ENCODE measurements around the gene LRRC30. TPM values are rescaled to one million over a fixed set of nuclear protein-coding genes. Genes with fewer than 3 reads are reported as not detected.
A peak's percentile ranks its signal among the peaks of the same experiment; 100 is the strongest.

Gene LRRC30
- total and polyA plus RNA-seq, 9 donors, result 3.1 to 8.0 (median 5.2) TPM

DNA sequence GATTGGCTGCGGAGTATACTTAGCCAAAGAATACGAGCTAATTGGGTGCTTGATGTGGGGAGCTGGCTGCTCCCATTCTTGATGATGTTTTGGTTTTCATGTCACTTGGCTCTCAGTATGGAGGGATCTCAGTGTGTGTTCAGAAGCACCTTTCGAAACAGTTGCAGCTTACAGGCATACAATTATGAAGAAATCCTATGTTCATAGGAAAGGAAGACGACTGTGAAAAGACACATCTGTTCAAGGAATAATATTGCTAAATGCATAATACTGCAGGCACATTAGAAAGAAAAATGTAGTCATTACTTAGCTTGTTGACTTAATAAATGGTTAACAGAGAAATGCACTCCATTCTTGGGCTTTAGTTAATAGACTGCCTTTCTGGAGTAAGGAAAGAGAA lies 4.1 kb downstream of the LRRC30 start:
- no peak for DNase-seq
- H3K4me3 ChIP-seq (ENCODE audit: low read length), result no peak overlapping the region
- H3K27ac ChIP-seq (ENCODE audit: low read length), result peak overlapping the region; percentile 13

GRCh38 chr18:7236072-7236471 lies 5.2 kb downstream of the LRRC30 start:
- no peaks in the 10 kb centered on the region for H3K9me3 ChIP-seq (replicated peaks; ENCODE audit: control insufficient read depth, low read depth, low read length)
- no peaks in the 10 kb centered on the region for H3K36me3 ChIP-seq (ENCODE audit: control insufficient read depth, insufficient read depth, low read length)
- H3K4me1 ChIP-seq (ENCODE audit: control insufficient read depth, insufficient read depth, low read length), result peaks cover 25% of the 10 kb centered on the region
- H3K4me3 ChIP-seq (ENCODE audit: low read length), result no peak overlapping the region
- DNase-seq, result no peak
- whole genome bisulfite sequencing (ENCODE audit: insufficient coverage), result 100% methylated on average over 1 of the region's 2 CpGs
- peaks cover 2% of the 10 kb centered on the region for H3K27me3 ChIP-seq (ENCODE audit: control insufficient read depth, insufficient read depth, low read length)
- no peak overlapping the region for H3K27ac ChIP-seq (ENCODE audit: low read length)

More for the DNA sequence above, 4.1 kb downstream of the LRRC30 start:
- Histone ChIP-seq H3K36me3 (ENCODE audit: control insufficient read depth, insufficient read depth, low read length) (no peaks in the 10 kb centered on the region), H3K9me3 (replicated peaks; ENCODE audit: control insufficient read depth, low read depth, low read length) (no peaks in the 10 kb centered on the region), H3K4me1 (ENCODE audit: control insufficient read depth, insufficient read depth, low read length) (peaks cover 29% of the 10 kb centered on the region), H3K27me3 (ENCODE audit: control insufficient read depth, insufficient read depth, low read length) (peaks cover 2% of the 10 kb centered on the region)
- WGBS (ENCODE audit: insufficient coverage), result no CpG with 5 or more reads among the region's 4 CpGs

- H3K4me1 ChIP-seq (ENCODE audit: control insufficient read depth, insufficient read depth, low read length), result peaks cover 20% of the 10 kb centered on the region
- no peak overlapping the region for H3K4me3 ChIP-seq (ENCODE audit: low read length)
- no peak for DNase-seq
- WGBS (ENCODE audit: insufficient coverage), result 92% methylated on average over 7 of the region's 8 CpGs
- no peaks in the 10 kb centered on the region for H3K27me3 ChIP-seq (ENCODE audit: control insufficient read depth, insufficient read depth, low read length)
- no peaks in the 10 kb centered on the region for H3K9me3 ChIP-seq (replicated peaks; ENCODE audit: control insufficient read depth, low read depth, low read length)
- no peaks in the 10 kb centered on the region for H3K36me3 ChIP-seq (ENCODE audit: control insufficient read depth, insufficient read depth, low read length)
- H3K27ac ChIP-seq (ENCODE audit: low read length), result no peak overlapping the region
Measured at GRCh38 chr18:7236933-7237332, 6.0 kb downstream of the LRRC30 start.

DNA sequence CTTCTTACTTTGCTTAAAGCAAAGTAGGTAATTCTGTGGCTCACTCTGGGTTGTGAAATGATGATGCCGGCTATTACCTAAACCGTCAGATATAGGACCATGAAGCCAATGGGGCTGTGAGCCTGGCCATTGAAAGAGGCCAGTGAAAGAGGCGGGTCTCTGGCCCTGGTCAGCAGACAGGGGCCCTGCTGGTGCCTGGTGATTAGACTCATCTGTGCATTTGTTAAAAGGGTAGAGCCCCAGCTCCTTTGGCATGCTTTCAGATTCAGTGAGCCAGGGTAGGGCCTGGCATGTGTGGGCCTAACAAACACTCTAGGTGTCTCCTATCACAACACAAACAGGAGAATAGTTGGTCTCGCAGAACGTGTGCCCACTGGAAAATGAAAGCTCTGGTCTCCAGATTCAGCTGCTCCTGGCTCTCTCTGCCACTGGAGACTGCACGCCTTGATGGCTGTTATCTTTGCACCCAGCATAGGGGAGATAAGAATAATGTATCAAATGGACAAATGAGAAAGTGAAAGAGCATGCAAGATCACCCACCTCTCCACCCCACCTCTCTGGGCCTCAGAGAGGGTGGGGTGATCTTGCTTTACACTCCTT lies 6.9 kb downstream of the LRRC30 start:
- WGBS (ENCODE audit: insufficient coverage), result 94% methylated on average over 3 of the region's 6 CpGs
- Histone ChIP-seq H3K4me1 (ENCODE audit: control insufficient read depth, insufficient read depth, low read length) (peaks cover 20% of the 10 kb centered on the region), H3K27ac (ENCODE audit: low read length) (peak overlapping the region; percentile 38), H3K9me3 (replicated peaks; ENCODE audit: control insufficient read depth, low read depth, low read length) (no peaks in the 10 kb centered on the region), H3K27me3 (ENCODE audit: control insufficient read depth, insufficient read depth, low read length) (no peaks in the 10 kb centered on the region), H3K4me3 (ENCODE audit: low read length) (no peak overlapping the region), H3K36me3 (ENCODE audit: control insufficient read depth, insufficient read depth, low read length) (no peaks in the 10 kb centered on the region)
- DNase-seq, result no peak

- DNase-seq, result peak; percentile 65
- H3K4me3 ChIP-seq (ENCODE audit: low read length), result no peak overlapping the region
- 83% methylated on average over 1 of the region's 4 CpGs for WGBS (ENCODE audit: insufficient coverage)
- H3K4me1 ChIP-seq (ENCODE audit: control insufficient read depth, insufficient read depth, low read length), result peaks cover 6% of the 10 kb centered on the region
- H3K27me3 ChIP-seq (ENCODE audit: control insufficient read depth, insufficient read depth, low read length), result no peaks in the 10 kb centered on the region
- no peaks in the 10 kb centered on the region for H3K36me3 ChIP-seq (ENCODE audit: control insufficient read depth, insufficient read depth, low read length)
- no peaks in the 10 kb centered on the region for H3K9me3 ChIP-seq (replicated peaks; ENCODE audit: control insufficient read depth, low read depth, low read length)
- no peak overlapping the region for H3K27ac ChIP-seq (ENCODE audit: low read length)
Measured at GRCh38 chr18:7242926-7243325, 12.0 kb downstream of the LRRC30 start.

GRCh38 chr18:7248877-7249276 lies 18.0 kb downstream of the LRRC30 start:
- 15% methylated on average over 3 of the region's 6 CpGs for WGBS (ENCODE audit: insufficient coverage)
- Histone ChIP-seq H3K27ac (ENCODE audit: low read length) (peak overlapping the region; percentile 76), H3K4me1 (ENCODE audit: control insufficient read depth, insufficient read depth, low read length) (peaks cover 26% of the 10 kb centered on the region), H3K27me3 (ENCODE audit: control insufficient read depth, insufficient read depth, low read length) (no peaks in the 10 kb centered on the region), H3K4me3 (ENCODE audit: low read length) (no peak overlapping the region), H3K36me3 (ENCODE audit: control insufficient read depth, insufficient read depth, low read length) (no peaks in the 10 kb centered on the region), H3K9me3 (replicated peaks; ENCODE audit: control insufficient read depth, low read depth, low read length) (no peaks in the 10 kb centered on the region)
- peak; percentile 71 for DNase-seq

- 83% methylated on average over 5 of the region's 5 CpGs for WGBS (ENCODE audit: insufficient coverage)
- DNase-seq, result no peak
- Histone ChIP-seq H3K4me1 (ENCODE audit: control insufficient read depth, insufficient read depth, low read length) (peaks cover 14% of the 10 kb centered on the region), H3K9me3 (replicated peaks; ENCODE audit: control insufficient read depth, low read depth, low read length) (no peaks in the 10 kb centered on the region), H3K36me3 (ENCODE audit: control insufficient read depth, insufficient read depth, low read length) (no peaks in the 10 kb centered on the region), H3K27ac (ENCODE audit: low read length) (no peak overlapping the region), H3K27me3 (ENCODE audit: control insufficient read depth, insufficient read depth, low read length) (no peaks in the 10 kb centered on the region), H3K4me3 (ENCODE audit: low read length) (no peak overlapping the region)
Measured at GRCh38 chr18:7254163-7254562, 23.3 kb downstream of the LRRC30 start.

DNA sequence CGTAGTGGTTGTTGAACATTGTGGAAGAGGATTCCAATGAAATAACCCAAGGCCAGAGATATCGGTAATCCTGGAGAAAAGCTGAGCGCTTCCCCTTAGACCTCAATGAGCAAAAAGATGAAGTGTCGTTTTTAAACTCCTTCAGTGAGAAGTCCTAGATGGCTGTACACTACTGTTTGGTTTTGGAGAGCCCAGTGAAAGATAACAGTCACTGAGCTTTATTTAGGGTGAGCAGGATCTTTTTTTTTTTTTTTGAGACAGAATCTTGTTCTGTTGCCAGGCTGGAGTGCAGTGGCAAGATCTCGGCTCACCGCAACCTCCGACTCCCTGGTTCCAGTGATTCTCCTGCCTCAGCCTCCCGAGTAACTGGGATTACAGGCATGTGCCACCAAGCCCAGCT lies 24.2 kb downstream of the LRRC30 start:
- Histone ChIP-seq H3K4me1 (ENCODE audit: control insufficient read depth, insufficient read depth, low read length) (peaks cover 11% of the 10 kb centered on the region), H3K4me3 (ENCODE audit: low read length) (no peak overlapping the region), H3K27me3 (ENCODE audit: control insufficient read depth, insufficient read depth, low read length) (peaks cover under 1% of the 10 kb centered on the region), H3K9me3 (replicated peaks; ENCODE audit: control insufficient read depth, low read depth, low read length) (no peaks in the 10 kb centered on the region), H3K36me3 (ENCODE audit: control insufficient read depth, insufficient read depth, low read length) (no peaks in the 10 kb centered on the region), H3K27ac (ENCODE audit: low read length) (no peak overlapping the region)
- WGBS (ENCODE audit: insufficient coverage), result 82% methylated on average over 3 of the region's 8 CpGs
- DNase-seq, result no peak

GRCh38 chr18:7255643-7256042 lies 24.8 kb downstream of the LRRC30 start:
- H3K4me1 ChIP-seq (ENCODE audit: control insufficient read depth, insufficient read depth, low read length), result peaks cover 13% of the 10 kb centered on the region
- peaks cover 2% of the 10 kb centered on the region for H3K27me3 ChIP-seq (ENCODE audit: control insufficient read depth, insufficient read depth, low read length)
- DNase-seq, result no peak
- H3K4me3 ChIP-seq (ENCODE audit: low read length), result no peak overlapping the region
- 97% methylated on average over 4 of the region's 5 CpGs for WGBS (ENCODE audit: insufficient coverage)
- no peak overlapping the region for H3K27ac ChIP-seq (ENCODE audit: low read length)
- H3K9me3 ChIP-seq (replicated peaks; ENCODE audit: control insufficient read depth, low read depth, low read length), result no peaks in the 10 kb centered on the region
- no peaks in the 10 kb centered on the region for H3K36me3 ChIP-seq (ENCODE audit: control insufficient read depth, insufficient read depth, low read length)

- no peak overlapping the region for H3K27ac ChIP-seq (ENCODE audit: low read length)
- no peaks in the 10 kb centered on the region for H3K9me3 ChIP-seq (replicated peaks; ENCODE audit: control insufficient read depth, low read depth, low read length)
- peaks cover 2% of the 10 kb centered on the region for H3K27me3 ChIP-seq (ENCODE audit: control insufficient read depth, insufficient read depth, low read length)
- no peak for DNase-seq
- no peaks in the 10 kb centered on the region for H3K36me3 ChIP-seq (ENCODE audit: control insufficient read depth, insufficient read depth, low read length)
- H3K4me3 ChIP-seq (ENCODE audit: low read length), result no peak overlapping the region
- peaks cover 13% of the 10 kb centered on the region for H3K4me1 ChIP-seq (ENCODE audit: control insufficient read depth, insufficient read depth, low read length)
- 55% methylated on average over 5 of the region's 10 CpGs for WGBS (ENCODE audit: insufficient coverage)
Measured at GRCh38 chr18:7256618-7257425, 25.9 kb downstream of the LRRC30 start.

All from muscle of leg (tissue), 11 donors.